ENCODE results near the gene LY9.

- no peak; the same call in 1 of the 2 replicates for TF ChIP-seq CTCF (conservative IDR thresholded peaks at IDR 0.05; ENCODE audit: low read length)
- no peak for TF ChIP-seq EZH2phosphoT487 (IDR thresholded peaks at IDR 0.05; ENCODE audit: borderline replicate concordance)
Observed at GRCh38 chr1:160863774-160864131, 67.8 kb downstream of the LY9 start.

Data from Loucy (cell line).